GM12872 (cell line): ENCODE results near the gene GNAL.

ENCODE experiments used
- CTCF ChIP-seq: IDR thresholded peaks from 3 replicates; pipeline ENCODE4 v1.5.1; 2011; ENCODE audit warnings: low read depth, mild to moderate bottlenecking, low read length, moderate library complexity; ENCODE audit not compliant: insufficient read depth

Gene GNAL

GRCh38 chr18:11851146-11851805, 162.2 kb downstream of the GNAL start, which contains the start of gene CHMP1B:
Gene CHMP1B (plus strand): TSS chr18:11851413. CDS start chr18:11851512, 99 bp downstream.
- TF ChIP-seq CTCF: no peak

- TF ChIP-seq CTCF: no peak
These were observed 162.8 kb downstream of the GNAL start for GRCh38 chr18:11851806-11852337.

GRCh38 chr18:11857177-11857887, 168.3 kb downstream of the GNAL start:
- no peak for TF ChIP-seq CTCF

- TF ChIP-seq CTCF: no peak
These were observed 170.3 kb downstream of the GNAL start for GRCh38 chr18:11859282-11859830.

- TF ChIP-seq CTCF: no peak
These were observed 170.9 kb downstream of the GNAL start for GRCh38 chr18:11859903-11860407.

- no peak for TF ChIP-seq CTCF
These were observed 171.8 kb downstream of the GNAL start for GRCh38 chr18:11860594-11861450.
